HCT116 (cell line): ENCODE measurements around the gene NEURL1B.

ENCODE experiments used
- CTCF ChIP-seq, 3 experiments: fragments of 200-600 bp in 1 of 3; sonication (generic) in 1 of 3; IDR thresholded peaks in 2 of 3; conservative IDR thresholded peaks in 1 of 3; 2 replicates each; pipeline ENCODE4 v1.5.1; 2012 to 2017; ENCODE audit warnings: low read depth in 2 of 3, low read length in 2 of 3, antibody characterized with exemption in 1 of 3, borderline replicate concordance in 1 of 3, control low read depth in 1 of 3, mild to moderate bottlenecking in 1 of 3, mixed read lengths in 1 of 3, mixed run types in 1 of 3, moderate library complexity in 1 of 3; ENCODE audit not compliant: insufficient read depth in 1 of 3
- EZH2phosphoT487 ChIP-seq: fragments of 200-600 bp; IDR thresholded peaks from 2 replicates; pipeline ENCODE4 v1.6.1; 2018; ENCODE audit warnings: antibody characterized with exemption, borderline replicate concordance
- POLR2AphosphoS5 ChIP-seq: IDR thresholded peaks from 2 replicates; pipeline ENCODE4 v1.6.1; 2011; ENCODE audit warnings: mild to moderate bottlenecking, low read depth, low read length, moderate library complexity
- REST ChIP-seq: IDR thresholded peaks from 2 replicates; pipeline ENCODE4 v1.6.1; 2012; ENCODE audit warnings: low read depth
- YY1 ChIP-seq: IDR thresholded peaks from 2 replicates; pipeline ENCODE4 v1.6.1; 2011; ENCODE audit warnings: low read length, low read depth, moderate library complexity, mild to moderate bottlenecking; ENCODE audit not compliant: insufficient replicate concordance; ENCODE audit errors: extremely low read depth

GRCh38 chr5:172730981-172731679, 90.1 kb downstream of the NEURL1B start:
- TF ChIP-seq CTCF (IDR thresholded peaks at IDR 0.05 in 2 of 3, conservative IDR thresholded peaks at IDR 0.05 in 1 of 3; ENCODE audit: borderline replicate concordance in 1 of 3, insufficient read depth in 1 of 3, low read depth in 2 of 3, low read length in 2 of 3) (peak in 1 of 3 experiments; percentile 9; a peak in 1 of 6 replicates), EZH2phosphoT487 (no peak), REST (no peak), POLR2AphosphoS5 (0 out of 2 replicates have a peak, but pooled peaks have one; percentile 15), YY1 (no peak)
